GM18951 (cell line): Measurements from ENCODE around the gene MBNL2.

Experiments
- POLR2A ChIP-seq: IDR thresholded peaks from 4 replicates; pipeline ENCODE4 v1.6.1; 2011; ENCODE audit warnings: mild to moderate bottlenecking; ENCODE audit not compliant: insufficient read length, insufficient read depth; ENCODE audit errors: extremely low read depth
- in situ Hi-C: fragments of 300-500 bp; cut with MboI; formaldehyde crosslinking; loops from one replicate; pipeline ENCODE4 v1.12.0; 2022; ENCODE audit warnings: low sequenced_read_pairs, mixed read lengths, inconsistent platforms; ENCODE audit not compliant: unreplicated experiment

Gene MBNL2

GRCh38 chr13:97256343-97256783 is 34.2 kb downstream of the MBNL2 start:
- in situ Hi-C loops, result no loop called here
- TF ChIP-seq POLR2A, result no peak

GRCh38 chr13:97257228-97257755 is 35.2 kb downstream of the MBNL2 start:
- no peak for TF ChIP-seq POLR2A
- in situ Hi-C loops, result no loop called here

GRCh38 chr13:97257800-97258799 is 36.0 kb downstream of the MBNL2 start:
- no peak for TF ChIP-seq POLR2A
- in situ Hi-C loops, result no loop called here

GRCh38 chr13:97258801-97259200 is 36.7 kb downstream of the MBNL2 start:
- TF ChIP-seq POLR2A, result no peak
- in situ Hi-C loops, result no loop called here

GRCh38 chr13:97259410-97259797 is 37.3 kb downstream of the MBNL2 start:
- in situ Hi-C loops, result no loop called here
- TF ChIP-seq POLR2A, result no peak

- in situ Hi-C loops, result no loop called here
- no peak for TF ChIP-seq POLR2A
Observed at GRCh38 chr13:97259798-97260714, 37.9 kb downstream of the MBNL2 start.

- no peak for TF ChIP-seq POLR2A
- in situ Hi-C loops, result no loop called here
Observed at GRCh38 chr13:97261254-97262005, 39.3 kb downstream of the MBNL2 start.

- in situ Hi-C loops, result no loop called here
- TF ChIP-seq POLR2A, result no peak
Observed at GRCh38 chr13:97262058-97262457, 39.9 kb downstream of the MBNL2 start.

GRCh38 chr13:97263160-97263559 is 41.0 kb downstream of the MBNL2 start:
- no peak for TF ChIP-seq POLR2A
- in situ Hi-C loops, result no loop called here

GRCh38 chr13:97264663-97265062 is 42.5 kb downstream of the MBNL2 start:
- TF ChIP-seq POLR2A, result no peak
- in situ Hi-C loops, result no loop called here

- in situ Hi-C loops, result no loop called here
- TF ChIP-seq POLR2A, result no peak
Observed at GRCh38 chr13:97266332-97266731, 44.2 kb downstream of the MBNL2 start.

- in situ Hi-C loops, result no loop called here
Observed at GRCh38 chr13:97266772-97267417, 44.8 kb downstream of the MBNL2 start.

More at GRCh38 chr13:97266772-97267417, 44.8 kb downstream of the MBNL2 start:
- TF ChIP-seq POLR2A, result no peak
